HG03097 (cell line): ENCODE measurements around the gene PTGDR2.

ENCODE experiments used
- ATAC-seq: cut with Tn5 transposase; IDR thresholded peaks from one replicate; pipeline ENCODE4 v1.9.1; 2021; ENCODE audit not compliant: unreplicated experiment, low FRiP score

The PTGDR2 gene

DNA sequence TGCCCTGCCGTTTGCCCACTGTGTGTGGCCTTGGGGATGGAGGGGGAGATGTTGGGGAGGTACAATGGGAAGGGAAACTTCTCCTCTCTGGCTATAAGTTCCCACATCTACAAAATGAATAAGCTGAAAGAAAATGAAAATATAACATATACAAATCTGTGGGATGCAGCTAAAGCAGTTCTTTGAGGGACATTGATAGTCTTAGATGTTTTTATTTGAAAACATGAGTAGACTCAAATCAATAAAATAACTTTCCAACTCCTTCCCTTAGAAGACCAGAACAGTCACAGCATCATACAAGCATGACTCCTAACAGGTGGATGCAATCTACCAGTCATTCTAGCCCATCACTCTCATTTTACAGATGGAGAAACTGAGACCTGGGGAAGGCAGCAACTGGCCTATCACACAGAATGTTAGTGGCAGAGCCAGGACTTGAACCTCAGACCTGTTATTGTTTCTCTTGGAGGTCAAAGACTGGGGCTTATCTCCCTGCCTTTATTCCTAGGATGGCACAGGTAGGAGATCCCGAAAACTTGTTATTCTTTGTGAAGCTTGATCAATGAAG lies 39.1 kb downstream of the PTGDR2 start:
- ATAC-seq, result no peak

DNA sequence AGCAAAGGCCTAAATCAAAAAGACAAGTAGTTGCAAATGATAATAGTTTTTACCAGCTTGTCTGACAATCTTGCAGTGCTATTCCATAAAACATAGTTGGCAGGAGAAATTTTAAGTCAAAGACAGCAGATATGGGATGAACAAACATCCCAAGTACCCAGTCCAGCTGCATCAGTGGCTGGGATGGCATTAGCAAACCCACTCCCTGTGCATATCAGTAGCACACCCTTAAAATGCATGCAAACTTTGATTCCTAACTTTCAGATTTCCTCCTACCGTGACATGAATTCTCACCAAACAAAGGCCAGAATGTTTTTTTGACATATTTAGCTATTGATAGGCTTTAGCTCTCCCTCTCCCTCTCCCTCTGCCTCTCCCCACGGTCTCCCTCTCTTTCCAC lies 41.6 kb downstream of the PTGDR2 start:
- no peak for ATAC-seq

DNA sequence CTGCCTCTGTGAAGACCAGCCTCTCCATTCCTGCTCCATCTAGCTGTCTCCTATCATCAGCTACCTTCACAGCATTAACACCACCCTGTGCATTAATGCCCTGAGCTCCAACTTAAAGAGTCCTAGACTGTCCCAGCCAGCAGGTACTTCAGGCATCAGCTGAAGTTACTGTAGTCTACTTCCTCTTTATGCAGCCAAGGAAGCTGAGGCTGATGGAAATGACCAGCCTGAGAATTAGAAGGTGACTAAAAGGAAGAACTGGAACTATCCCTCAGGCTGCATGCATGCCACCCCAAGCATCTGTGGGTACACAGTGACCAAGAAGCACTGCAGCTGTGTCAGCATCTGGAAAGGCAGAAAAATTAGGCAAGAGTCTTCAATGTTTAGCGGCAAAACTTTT lies 42.4 kb downstream of the PTGDR2 start:
- ATAC-seq, result no peak

DNA sequence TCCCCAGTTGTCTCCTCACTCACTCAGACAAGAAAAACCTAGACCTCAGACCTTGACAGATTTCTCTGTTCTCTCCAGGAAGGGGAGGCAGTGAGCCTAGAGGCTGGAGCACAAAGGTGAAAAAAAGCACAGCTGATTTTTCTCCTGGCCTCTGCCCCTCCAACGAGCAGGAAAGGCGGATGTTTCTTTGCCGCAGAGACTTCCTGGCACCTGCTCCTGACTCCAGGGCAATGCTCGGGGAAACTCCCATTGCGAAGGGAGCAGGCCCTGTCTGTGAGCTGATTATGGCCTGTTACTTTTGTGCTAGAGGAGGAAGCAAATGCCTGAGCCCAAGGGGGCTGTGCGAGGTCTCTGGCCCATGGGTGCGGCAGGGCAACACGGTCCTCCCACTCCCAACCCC lies 45.2 kb downstream of the PTGDR2 start:
- ATAC-seq, result no peak

DNA sequence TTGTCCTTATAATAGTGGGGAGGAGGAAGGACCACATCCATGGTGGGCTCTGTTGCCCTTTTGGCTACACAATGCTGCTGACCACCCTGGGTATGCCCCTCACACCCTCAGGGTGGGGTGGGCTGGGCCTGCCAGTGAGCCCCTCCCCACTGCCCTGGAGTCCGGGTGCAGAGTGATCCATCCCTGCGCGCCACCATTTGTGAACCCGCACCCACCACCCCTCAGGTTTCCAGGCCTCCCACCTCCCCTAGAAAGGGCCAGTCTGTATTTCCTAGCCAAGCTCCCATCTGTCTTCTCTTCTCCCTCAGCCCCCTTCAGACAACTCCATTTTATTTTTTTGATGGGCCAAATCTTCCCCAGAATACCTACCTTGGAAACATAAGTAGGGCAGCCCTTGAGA lies 45.6 kb downstream of the PTGDR2 start:
- ATAC-seq, result no peak

DNA sequence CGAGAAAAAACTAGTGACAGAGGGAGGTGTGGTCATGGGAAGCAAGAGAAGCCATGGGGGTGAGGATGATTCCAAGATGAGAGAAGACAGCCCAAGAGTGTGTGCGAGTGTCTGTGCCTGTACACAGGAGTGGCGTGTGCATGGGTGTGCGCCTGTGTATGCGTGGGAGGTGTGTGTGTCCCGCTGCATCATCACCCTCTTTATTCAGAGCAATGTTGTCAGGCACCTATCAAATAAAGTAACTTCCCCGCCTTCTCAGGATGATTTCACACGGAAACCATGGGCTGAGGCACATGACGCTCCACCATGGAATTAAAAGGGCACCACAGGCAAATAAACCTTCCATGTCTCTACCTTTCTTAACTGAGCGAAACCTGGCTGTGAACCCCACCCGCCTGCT lies 46.1 kb downstream of the PTGDR2 start:
- no peak for ATAC-seq

DNA sequence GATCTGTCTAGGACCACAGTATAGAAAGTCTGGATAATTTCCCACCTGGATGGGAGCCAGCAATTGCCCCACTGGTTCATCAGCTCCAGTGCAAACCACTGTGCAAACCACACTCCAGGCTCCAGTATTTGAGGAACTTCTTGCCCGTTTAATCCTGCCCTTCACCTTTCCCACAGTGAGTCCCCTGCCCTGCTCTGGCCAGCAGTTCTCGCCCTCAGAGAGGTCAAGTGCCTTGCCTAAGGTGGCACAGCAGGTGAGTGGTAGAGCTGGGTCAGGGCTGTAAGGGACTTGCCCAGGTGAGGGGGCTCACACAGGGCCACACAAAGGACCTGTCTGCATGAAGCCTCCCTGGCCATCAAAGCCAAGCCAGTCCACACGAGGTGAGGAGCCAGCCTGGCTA lies 46.5 kb downstream of the PTGDR2 start:
- no peak for ATAC-seq

DNA sequence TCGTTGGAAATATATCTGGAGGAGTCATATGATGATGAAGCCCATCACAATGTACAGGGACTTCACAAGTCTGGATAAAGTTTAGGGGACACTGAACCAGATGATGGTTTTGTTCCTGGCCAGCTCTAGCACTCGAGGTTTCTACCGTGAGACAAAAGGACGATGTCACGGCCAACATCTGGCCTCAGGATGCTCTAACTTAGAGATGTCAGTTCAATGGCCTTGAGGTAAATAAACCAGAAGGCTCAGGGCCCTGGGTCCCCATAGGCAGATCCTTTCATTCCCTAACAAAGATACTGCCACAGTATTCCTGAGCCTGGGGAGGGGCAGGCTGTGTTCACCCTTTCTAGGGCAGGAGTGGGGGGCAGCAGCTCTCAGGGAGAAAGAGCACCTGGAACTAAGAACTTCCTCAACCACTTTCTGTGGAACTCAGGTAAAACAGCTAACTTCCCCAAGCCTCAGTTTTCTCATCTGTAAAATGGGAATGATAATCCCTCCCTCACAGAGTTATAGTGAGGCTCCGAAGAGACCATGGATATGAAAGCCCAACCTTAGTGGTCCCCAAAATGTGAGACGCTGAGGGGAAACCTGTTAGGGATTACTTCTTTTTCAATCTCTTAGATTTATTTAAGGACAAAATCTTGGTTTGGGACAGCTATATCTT lies 52.3 kb downstream of the PTGDR2 start:
- no peak for ATAC-seq

DNA sequence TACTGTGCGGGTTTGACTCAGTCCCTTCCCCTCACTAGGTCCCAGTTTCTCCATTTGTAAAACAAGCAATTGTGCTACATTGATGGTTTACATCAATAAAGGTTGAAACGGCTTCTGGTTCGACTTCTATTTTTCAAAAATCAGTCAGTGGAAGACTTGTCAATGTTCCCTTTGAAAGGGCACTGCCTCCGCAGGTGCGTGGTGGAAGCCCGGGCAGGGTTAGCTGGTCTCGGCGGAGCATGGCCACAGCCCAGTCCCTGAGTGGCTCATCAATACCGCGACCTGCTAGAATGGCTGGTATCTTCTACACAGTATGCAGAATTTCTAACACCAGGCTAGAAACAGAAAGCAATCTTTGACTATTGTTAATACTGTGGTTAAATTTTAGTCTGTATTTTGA lies 54.6 kb downstream of the PTGDR2 start:
- no peak for ATAC-seq
